Breast epithelium (tissue), 4 donors: Measurements from ENCODE around the gene FAM180B. TPM values are rescaled to one million over a fixed set of nuclear protein-coding genes. Genes with fewer than 3 reads are reported as not detected.
A peak's percentile ranks its signal among the peaks of the same experiment; 100 is the strongest.

Experiments used
- DNase-seq, 2 donors: peaks; one replicate each; pipeline ENCODE4 v3.0.0-alpha.2; 2019; ENCODE audit warnings: low spot score in 2 of 2
- H3K27ac ChIP-seq, 2 donors: fragments of 200-600 bp; sonication (generic) in 1 of 2; one replicate each; pipeline ENCODE4 v1.5.1; 2016 to 2019; ENCODE audit warnings: mild to moderate bottlenecking in 1 of 2
- H3K27me3 ChIP-seq, 2 donors: fragments of 200-600 bp; sonication (generic) in 1 of 2; one replicate each; pipeline versions ENCODE4 v1.5.1 to v1.6.0; 2017 to 2019; ENCODE audit warnings: control low read depth in 1 of 2, mild to moderate bottlenecking in 1 of 2
- H3K36me3 ChIP-seq: fragments of 200-600 bp; one replicate; pipeline ENCODE4 v1.5.1; 2019
- H3K4me1 ChIP-seq, 2 donors: fragments of 200-600 bp; sonication (generic); one replicate each; pipeline ENCODE4 v1.5.1; 2016 to 2019; ENCODE audit warnings: control low read depth in 1 of 2
- H3K4me3 ChIP-seq, 3 donors: fragments of 200-600 bp; sonication (generic); 1 replicate in 2 of 3; 2 replicates in 1 of 3; pipeline ENCODE4 v1.5.1; 2016 to 2019; ENCODE audit warnings: mild to moderate bottlenecking in 3 of 3, moderate library complexity in 2 of 3
- H3K9me3 ChIP-seq, 2 donors: fragments of 200-600 bp; sonication (generic) in 1 of 2; one replicate each; pipeline ENCODE4 v1.5.1; 2016 to 2019; ENCODE audit warnings: control low read depth in 1 of 2
- POLR2A ChIP-seq: fragments of 450-650 bp; IDR thresholded peaks from one replicate; pipeline ENCODE4 v1.6.1; 2016; ENCODE audit warnings: antibody characterized with exemption, mild to moderate bottlenecking, moderate library complexity
- POLR2AphosphoS5 ChIP-seq, 3 donors: sonication (generic); formaldehyde crosslinking; IDR thresholded peaks; one replicate each; pipeline ENCODE4 v1.6.1; 2017; ENCODE audit warnings: antibody characterized with exemption in 3 of 3
- intact Hi-C: fragments of 100-400 bp; cut with DNase I; formaldehyde crosslinking; loops from one replicate; pipeline ENCODE4 v1.15.1; 2023; ENCODE audit warnings: low total_unique reads
- total RNA-seq, 3 donors: library from RNA; depleted of rRNA; stranded (reverse); fragments of >200 nt; gene quantifications; one replicate each; pipeline ENCODE4 v1.1.0, GENCODE V29; 2016
- TF ChIP-seq, protein P1 (sequence below), 3 donors: fragments of 450-650 bp; IDR thresholded peaks; one replicate each; pipeline ENCODE4 v1.5.1; 2016 to 2017; ENCODE audit warnings: antibody characterized with exemption in 3 of 3, mild to moderate bottlenecking in 3 of 3, moderate library complexity in 3 of 3

Gene FAM180B
- total RNA-seq, 3 donors from 2014 or later: 11.2 TPM; not detected in 2

DNA sequence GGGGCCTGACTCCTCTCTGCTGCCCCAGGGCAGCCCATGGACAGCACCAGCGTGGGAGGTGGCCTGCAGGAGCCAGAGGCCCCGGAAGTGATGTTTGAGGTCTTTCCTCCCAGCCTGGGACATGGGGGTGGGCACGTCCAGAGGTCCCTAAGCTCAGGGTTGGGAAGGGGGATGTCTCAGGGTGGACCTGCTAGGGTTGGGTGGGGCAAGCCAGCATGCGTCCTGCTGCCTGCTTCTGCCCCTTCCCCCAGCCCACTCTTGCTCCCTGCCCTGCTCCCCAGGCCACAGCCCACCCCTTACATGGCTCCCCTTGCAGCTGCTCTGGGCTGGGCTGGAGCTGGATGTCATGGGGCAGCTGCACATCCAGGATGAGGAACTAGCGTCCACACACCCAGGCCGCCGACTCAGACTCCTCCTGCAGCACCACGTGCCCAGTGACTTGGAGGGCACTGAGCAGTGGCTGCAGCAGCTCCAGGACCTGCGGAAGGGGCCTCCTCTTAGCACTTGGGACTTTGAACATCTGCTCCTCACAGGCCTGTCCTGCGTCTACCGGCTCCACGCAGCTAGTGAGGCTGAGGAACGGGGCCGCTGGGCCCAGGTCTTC lies 1.3 kb downstream of the FAM180B start:
- intact Hi-C loops: no loop called here
- peak overlapping the region in 1 of 2 donors; percentile 72 for H3K27ac ChIP-seq
- H3K4me1 ChIP-seq: no peaks in the 10 kb centered on the region
- peaks cover 0 to 2% of the 10 kb centered on the region in 2 donors for H3K27me3 ChIP-seq
- H3K9me3 ChIP-seq: no peaks in the 10 kb centered on the region
- H3K36me3 ChIP-seq: no peaks in the 10 kb centered on the region
- DNase-seq: no peak
- peak overlapping the region in 1 of 3 donors; percentile 21 for H3K4me3 ChIP-seq
- TF ChIP-seq, protein P1, sequence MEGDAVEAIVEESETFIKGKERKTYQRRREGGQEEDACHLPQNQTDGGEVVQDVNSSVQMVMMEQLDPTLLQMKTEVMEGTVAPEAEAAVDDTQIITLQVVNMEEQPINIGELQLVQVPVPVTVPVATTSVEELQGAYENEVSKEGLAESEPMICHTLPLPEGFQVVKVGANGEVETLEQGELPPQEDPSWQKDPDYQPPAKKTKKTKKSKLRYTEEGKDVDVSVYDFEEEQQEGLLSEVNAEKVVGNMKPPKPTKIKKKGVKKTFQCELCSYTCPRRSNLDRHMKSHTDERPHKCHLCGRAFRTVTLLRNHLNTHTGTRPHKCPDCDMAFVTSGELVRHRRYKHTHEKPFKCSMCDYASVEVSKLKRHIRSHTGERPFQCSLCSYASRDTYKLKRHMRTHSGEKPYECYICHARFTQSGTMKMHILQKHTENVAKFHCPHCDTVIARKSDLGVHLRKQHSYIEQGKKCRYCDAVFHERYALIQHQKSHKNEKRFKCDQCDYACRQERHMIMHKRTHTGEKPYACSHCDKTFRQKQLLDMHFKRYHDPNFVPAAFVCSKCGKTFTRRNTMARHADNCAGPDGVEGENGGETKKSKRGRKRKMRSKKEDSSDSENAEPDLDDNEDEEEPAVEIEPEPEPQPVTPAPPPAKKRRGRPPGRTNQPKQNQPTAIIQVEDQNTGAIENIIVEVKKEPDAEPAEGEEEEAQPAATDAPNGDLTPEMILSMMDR (IDR thresholded peaks at IDR 0.05): no peak
- TF ChIP-seq POLR2A (no peak), POLR2AphosphoS5 (IDR thresholded peaks at IDR 0.05) (no peak)

DNA sequence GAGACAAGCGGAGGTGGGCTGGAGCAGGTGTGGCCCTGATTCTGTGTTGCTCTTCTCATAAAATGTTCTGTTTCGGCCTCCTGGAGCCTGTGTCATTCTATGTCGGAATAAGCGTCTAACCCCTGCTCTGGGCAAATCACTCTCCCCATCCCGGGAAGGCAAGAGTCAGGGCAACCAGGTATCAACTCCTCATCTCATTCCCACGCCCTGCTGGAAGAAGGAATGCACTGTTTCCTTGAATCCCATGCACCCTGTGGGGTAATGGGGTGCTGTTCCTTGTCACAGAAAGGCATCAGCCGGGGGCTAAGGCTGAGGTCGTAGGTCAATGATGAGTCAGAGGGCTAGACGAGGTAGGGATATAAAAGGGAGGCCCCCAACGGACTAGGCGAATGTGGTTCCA lies 2.6 kb downstream of the FAM180B start:
- TF ChIP-seq POLR2AphosphoS5 (IDR thresholded peaks at IDR 0.05) (no peak), POLR2A (no peak)
- TF ChIP-seq, protein P1 (IDR thresholded peaks at IDR 0.05): no peak
- H3K27me3 ChIP-seq: peaks cover 0 to 15% of the 10 kb centered on the region in 2 donors
- peak overlapping the region; percentile 9 to 72 (median 58) for H3K4me3 ChIP-seq
- no peak for DNase-seq
- no peaks in the 10 kb centered on the region for H3K9me3 ChIP-seq
- H3K36me3 ChIP-seq: no peaks in the 10 kb centered on the region
- intact Hi-C loops: no loop called here
- H3K4me1 ChIP-seq: peaks cover 0 to 5% of the 10 kb centered on the region in 2 donors
- H3K27ac ChIP-seq: peak overlapping the region; percentile 33 to 75

DNA sequence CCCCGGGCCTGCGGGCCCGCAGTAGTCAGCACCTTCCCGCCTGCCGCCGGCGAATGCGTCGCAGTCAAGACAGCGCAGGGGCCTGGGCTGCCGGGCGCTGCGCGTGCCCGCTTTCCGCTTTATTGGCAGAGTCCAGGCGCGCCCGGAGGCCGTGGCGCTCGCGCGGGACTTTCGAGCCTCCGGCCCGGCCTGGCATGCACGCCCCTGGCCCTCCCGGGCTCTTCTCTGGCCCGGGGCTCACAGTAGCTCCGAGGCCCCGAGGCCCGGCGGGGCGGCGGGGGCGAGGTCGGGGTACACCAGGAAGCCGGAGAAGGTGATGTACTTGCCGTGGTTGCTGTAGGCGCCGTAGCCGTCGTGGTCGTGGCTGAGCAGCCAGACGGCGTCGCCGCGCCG lies 3.1 kb downstream of the FAM180B start:
- H3K4me3 ChIP-seq: peak overlapping the region; percentile 9 to 72 (median 58)
- DNase-seq: no peak
- intact Hi-C loops: no loop called here

DNA sequence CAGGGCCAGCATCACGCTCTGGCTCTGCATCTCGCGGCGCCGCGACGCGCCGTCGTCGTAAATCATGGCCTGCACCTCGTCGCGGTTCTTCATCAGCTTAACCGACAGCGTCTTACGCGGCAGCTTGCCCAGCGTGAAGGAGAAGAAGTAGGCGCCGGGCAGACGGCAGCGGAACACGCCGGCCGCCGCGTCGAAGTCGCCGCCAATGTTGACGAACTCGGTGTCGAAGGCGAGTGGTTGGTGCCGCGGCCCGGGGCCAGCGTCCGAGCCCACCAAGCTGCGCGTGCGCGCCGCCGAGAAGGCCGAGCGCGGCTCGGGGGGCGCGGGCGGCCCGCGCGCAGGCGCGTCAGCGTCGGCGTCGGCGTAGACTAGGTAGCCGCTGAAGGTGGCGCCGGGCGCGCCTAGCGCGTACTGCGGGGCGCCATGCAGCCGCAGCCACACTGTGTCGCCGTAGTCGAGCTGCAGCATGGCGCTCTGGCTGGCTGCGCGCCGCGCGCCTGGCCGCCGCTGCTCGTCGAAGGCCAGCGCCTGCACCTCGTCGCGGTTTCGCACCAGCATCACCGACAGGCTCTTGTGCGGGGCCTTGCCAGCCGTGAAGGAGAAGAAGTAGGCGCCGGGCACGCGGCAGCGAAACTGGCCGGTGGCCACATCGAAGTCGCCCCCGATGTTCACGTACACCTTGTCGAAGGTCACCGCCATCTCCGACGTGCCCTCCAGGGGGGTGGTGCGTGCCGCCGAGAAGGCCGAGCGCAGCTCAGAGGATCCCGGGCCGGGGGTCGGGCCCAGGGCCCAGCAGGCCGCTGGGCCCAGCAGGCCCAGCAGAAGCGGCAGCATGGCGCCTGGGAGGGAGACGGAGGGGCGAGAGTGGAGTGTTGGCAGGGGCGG lies 3.7 kb downstream of the FAM180B start:
- no peak for TF ChIP-seq POLR2A
- TF ChIP-seq POLR2AphosphoS5 (IDR thresholded peaks at IDR 0.05): no peak
- TF ChIP-seq, protein P1 (IDR thresholded peaks at IDR 0.05): no peak
- peak overlapping the region; percentile 33 to 75 for H3K27ac ChIP-seq
- H3K9me3 ChIP-seq: no peaks in the 10 kb centered on the region
- H3K36me3 ChIP-seq: no peaks in the 10 kb centered on the region
- DNase-seq: no peak
- intact Hi-C loops: no loop called here
- peak overlapping the region; percentile 9 to 72 (median 58) for H3K4me3 ChIP-seq
- peaks cover 0 to 21% of the 10 kb centered on the region in 2 donors for H3K27me3 ChIP-seq
- peaks cover 0 to 6% of the 10 kb centered on the region in 2 donors for H3K4me1 ChIP-seq

More for the DNA sequence above, 3.1 kb downstream of the FAM180B start:
- H3K4me1 ChIP-seq: peaks cover 0 to 6% of the 10 kb centered on the region in 2 donors
- peaks cover 0 to 20% of the 10 kb centered on the region in 2 donors for H3K27me3 ChIP-seq
- TF ChIP-seq POLR2A: no peak
- TF ChIP-seq POLR2AphosphoS5 (IDR thresholded peaks at IDR 0.05): no peak
- TF ChIP-seq, protein P1 (IDR thresholded peaks at IDR 0.05): no peak
- H3K9me3 ChIP-seq: no peaks in the 10 kb centered on the region
- peak overlapping the region; percentile 33 to 75 for H3K27ac ChIP-seq
- no peaks in the 10 kb centered on the region for H3K36me3 ChIP-seq

DNA sequence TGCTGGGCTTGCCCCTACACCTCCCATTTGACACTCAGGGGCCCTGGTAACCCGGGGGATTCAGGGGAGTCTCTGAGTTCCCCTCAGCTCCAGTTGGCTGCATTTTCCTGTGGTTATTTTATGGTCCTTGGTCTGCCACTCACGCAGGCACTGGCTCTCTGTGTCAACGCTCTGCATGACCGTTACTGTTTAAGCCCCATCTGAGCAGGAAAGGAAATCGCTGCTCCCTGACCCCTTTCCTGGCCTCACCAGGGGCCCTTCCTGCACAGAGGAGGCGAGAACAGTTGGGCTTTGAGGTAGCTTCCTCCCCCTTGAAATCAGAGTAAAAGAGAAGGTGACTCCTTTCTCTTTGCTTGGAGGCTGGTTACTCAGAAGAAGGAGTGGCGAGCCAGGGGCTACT lies 5.3 kb downstream of the FAM180B start:
- Histone ChIP-seq H3K27ac (no peak overlapping the region), H3K9me3 (no peaks in the 10 kb centered on the region), H3K4me1 (peaks cover 0 to 6% of the 10 kb centered on the region in 2 donors), H3K27me3 (peaks cover 0 to 21% of the 10 kb centered on the region in 2 donors), H3K36me3 (no peaks in the 10 kb centered on the region), H3K4me3 (no peak overlapping the region)
- intact Hi-C loops: no loop called here
- no peak for DNase-seq
- TF ChIP-seq, protein P1 (IDR thresholded peaks at IDR 0.05): no peak
- TF ChIP-seq POLR2AphosphoS5 (IDR thresholded peaks at IDR 0.05) (no peak), POLR2A (no peak)
